B cell (primary cell): Measurements from ENCODE around the gene PNPT1. TPM values are rescaled to one million over a fixed set of nuclear protein-coding genes. Genes with fewer than 3 reads are reported as not detected.
"Not testable (repeated sequence)": the region's sequence is repeated elsewhere in the genome, so short reads cannot be mapped to it uniquely, and the experiment has no call there.

Experiments
- ATAC-seq: fragments of 200-7000 bp; cut with Tn5 transposase; one replicate; pipeline ENCODE4 v1.10.0; 2021; ENCODE audit warnings: low read depth, mild to moderate bottlenecking, moderate number of reproducible peaks, moderate library complexity
- CTCF ChIA-PET: fragments of 350-600 bp; sonication (Branson Sonifier 250); formaldehyde crosslinking; loops from one replicate; lab custom pipeline; 2021; ENCODE audit warnings: antibody characterized with exemption, inconsistent platforms; lab: Charles Lee
- POLR2A ChIA-PET: fragments of 350-600 bp; sonication (Branson Sonifier 250); formaldehyde crosslinking; loops from one replicate; lab custom pipeline; 2021; ENCODE audit warnings: antibody characterized with exemption; lab: Charles Lee
- DNase-seq: peaks from one replicate; pipeline ENCODE4 v3.0.0; 2013
- H2AFZ ChIP-seq: 2 replicates; pipeline ENCODE4 v1.6.1; 2012; ENCODE audit warnings: mild to moderate bottlenecking, low read depth, low read length; ENCODE audit not compliant: insufficient read depth, poor library complexity, severe bottlenecking
- H3K27ac ChIP-seq, 2 donors: 1 replicate in 1 of 2; 2 replicates in 1 of 2; pipeline ENCODE4 v1.5.1; 2012 to 2013; ENCODE audit warnings: low read length in 2 of 2, mild to moderate bottlenecking in 2 of 2, moderate library complexity in 1 of 2
- H3K27me3 ChIP-seq, 4 experiments: fragments of 200-600 bp in 1 of 4; sonication (generic) in 1 of 4; replicated peaks in 1 of 4; 1 replicate in 2 of 4; 2 replicates in 2 of 4; pipeline versions ENCODE4 v1.6.1 to v1.7.0; 2013 to 2016; ENCODE audit warnings: low read length in 3 of 4, mild to moderate bottlenecking in 2 of 4, mixed read lengths in 1 of 4, moderate library complexity in 1 of 4; ENCODE audit not compliant: insufficient read depth in 4 of 4, control insufficient read depth in 3 of 4; ENCODE audit errors: control extremely low read depth in 1 of 4
- H3K36me3 ChIP-seq, 2 experiments: replicated peaks in 1 of 2; 1 replicate in 1 of 2; 2 replicates in 1 of 2; pipeline versions ENCODE4 v1.6.1 to v1.7.1; 2013; ENCODE audit warnings: low read length in 1 of 2; ENCODE audit not compliant: insufficient read depth in 2 of 2, control insufficient read depth in 1 of 2; ENCODE audit errors: control extremely low read depth in 1 of 2, extremely low read depth in 1 of 2
- H3K4me1 ChIP-seq, 2 donors: fragments of 200-600 bp in 1 of 2; sonication (generic) in 1 of 2; 1 replicate in 1 of 2; 2 replicates in 1 of 2; pipeline versions ENCODE4 v1.5.1 to v1.6.1; 2013 to 2017; ENCODE audit warnings: low read length in 2 of 2; ENCODE audit not compliant: control insufficient read depth in 2 of 2, insufficient read depth in 2 of 2
- H3K4me2 ChIP-seq: replicated peaks from 2 replicates; pipeline ENCODE3; 2012; ENCODE audit warnings: mild to moderate bottlenecking, low read depth, low read length; ENCODE audit not compliant: poor library complexity, severe bottlenecking
- H3K4me3 ChIP-seq, 5 experiments: fragments of 200-600 bp in 1 of 5; sonication (generic) in 1 of 5; 1 replicate in 3 of 5; 2 replicates in 2 of 5; pipeline versions ENCODE4 v1.5.1 to v1.7.0; 2011 to 2016; ENCODE audit warnings: low read length in 4 of 5, mild to moderate bottlenecking in 4 of 5, low read depth in 2 of 5, control low read depth in 1 of 5, moderate library complexity in 1 of 5; ENCODE audit not compliant: insufficient read depth in 1 of 5; ENCODE audit errors: control extremely low read depth in 1 of 5, extremely low read depth in 1 of 5
- H3K79me2 ChIP-seq: fragments of 200-600 bp; sonication (generic); one replicate; pipeline ENCODE4 v1.6.0; 2016; ENCODE audit warnings: low read length; ENCODE audit not compliant: control insufficient read depth, insufficient read depth
- H3K9ac ChIP-seq: fragments of 200-600 bp; sonication (generic); 2 replicates; pipeline ENCODE4 v1.6.1; 2017; ENCODE audit warnings: mild to moderate bottlenecking, low read length, moderate library complexity
- H3K9me3 ChIP-seq, 3 donors: one replicate each; pipeline versions ENCODE4 v1.6.1 to v1.7.1; 2013; ENCODE audit warnings: low read length in 2 of 3; ENCODE audit not compliant: control insufficient read depth in 2 of 3, insufficient read depth in 1 of 3; ENCODE audit errors: control extremely low read depth in 1 of 3
- H4K20me1 ChIP-seq: 2 replicates; pipeline ENCODE4 v1.6.0; 2012; ENCODE audit warnings: mild to moderate bottlenecking, low read length; ENCODE audit not compliant: insufficient read depth, control insufficient read depth, poor library complexity, severe bottlenecking
- H3K27ac Mint-ChIP-seq: one replicate; pipeline ENCODE4 v1.8.0; 2021; ENCODE audit warnings: mixed read lengths
- H3K27me3 Mint-ChIP-seq: one replicate; pipeline ENCODE4 v1.8.0; 2021; ENCODE audit warnings: mixed read lengths
- H3K4me1 Mint-ChIP-seq: one replicate; pipeline ENCODE4 v1.8.0; 2021; ENCODE audit warnings: mixed read lengths
- H3K4me3 Mint-ChIP-seq: one replicate; pipeline ENCODE4 v1.8.0; 2021; ENCODE audit warnings: mixed read lengths
- H3K9me3 Mint-ChIP-seq: one replicate; pipeline ENCODE4 v1.8.0; 2022; ENCODE audit warnings: mixed read lengths; ENCODE audit not compliant: insufficient read depth
- CTCF ChIP-seq: fragments of 200-600 bp; IDR thresholded peaks from one replicate; pipeline ENCODE4 v1.8.0; 2022; ENCODE audit warnings: antibody characterized with exemption, mild to moderate bottlenecking
- EZH2 ChIP-seq: IDR thresholded peaks from 2 replicates; pipeline ENCODE4 v1.6.1; 2012; ENCODE audit warnings: borderline replicate concordance, low read depth, mild to moderate bottlenecking, moderate library complexity, low read length; ENCODE audit not compliant: insufficient read depth, poor library complexity, severe bottlenecking
- WGBS: methylation state at CpG from one replicate; pipeline ENCODE4 v1.1.5; 2013; ENCODE audit warnings: missing lambda C conversion rate; ENCODE audit not compliant: insufficient coverage; 5-methylcytosine and 5-hydroxymethylcytosine counted together
- intact Hi-C: fragments of 100-400 bp; cut with micrococcal nuclease; formaldehyde crosslinking; loops from one replicate; pipeline ENCODE4 v1.10.0; 2022
- polyA plus RNA-seq: library from polyadenylated mRNA; depleted of rRNA; stranded (reverse); fragments of >200 nt; gene quantifications from 2 replicates; pipeline ENCODE4 v1.2.3, GENCODE V29; 2012
- total RNA-seq, 2 donors: library from RNA; stranded (reverse); fragments of 120-200 nt in 1 of 2; gene quantifications; 1 replicate in 1 of 2; 2 replicates in 1 of 2; pipeline versions ENCODE4 v1.2.3 to v1.2.4, GENCODE V29; 2013 to 2022

Gene PNPT1
- total and polyA plus RNA-seq, 2 donors (not counting 1 experiment from before 2014, with no cell fraction given): 7.8 to 23.1 TPM

GRCh38 chr2:55601849-55602248 is 91.8 kb downstream of the PNPT1 start:
- Mint-ChIP-seq H3K27me3 (no peaks in the 10 kb centered on the region), H3K4me1 (peaks cover 23% of the 10 kb centered on the region), H3K4me3 (no peak overlapping the region), H3K27ac (no peak overlapping the region), H3K9me3 (no peaks in the 10 kb centered on the region)
- peaks cover 60% of the 10 kb centered on the region for H4K20me1 ChIP-seq
- POLR2A ChIA-PET: no interaction called here
- peaks cover 3 to 44% of the 10 kb centered on the region in 2 experiments for H3K36me3 ChIP-seq
- H3K9ac ChIP-seq: no peak overlapping the region
- TF ChIP-seq EZH2 (no peak), CTCF (no peak)
- H3K79me2 ChIP-seq: peaks cover 85% of the 10 kb centered on the region
- peaks cover 0 to 2% of the 10 kb centered on the region in 2 donors for H3K4me1 ChIP-seq
- H3K4me3 ChIP-seq: no peak overlapping the region
- intact Hi-C loops: no loop called here
- H3K9me3 ChIP-seq: no peaks in the 10 kb centered on the region
- no peaks in the 10 kb centered on the region for H3K27me3 ChIP-seq
- no peak overlapping the region for H3K27ac ChIP-seq
- ATAC-seq (no peak), DNase-seq (no peak)
- CTCF ChIA-PET: no interaction called here
- H2AFZ ChIP-seq: no peak overlapping the region
- no peak overlapping the region for H3K4me2 ChIP-seq

GRCh38 chr2:55598056-55598795 is 95.4 kb downstream of the PNPT1 start:
- Histone ChIP-seq H3K4me3 (no peak overlapping the region), H3K27ac (no peak overlapping the region), H3K4me1 (no peaks in the 10 kb centered on the region), H3K36me3 (peaks cover 7 to 58% of the 10 kb centered on the region in 2 experiments), H2AFZ (no peak overlapping the region), H3K9ac (no peak overlapping the region), H3K79me2 (peaks cover 83% of the 10 kb centered on the region), H4K20me1 (peaks cover 58% of the 10 kb centered on the region), H3K9me3 (no peaks in the 10 kb centered on the region), H3K27me3 (no peaks in the 10 kb centered on the region), H3K4me2 (no peak overlapping the region)
- DNase-seq (no peak), ATAC-seq (no peak)
- intact Hi-C loops: no loop called here
- Mint-ChIP-seq H3K27me3 (no peaks in the 10 kb centered on the region), H3K27ac (no peak overlapping the region), H3K4me1 (peaks cover 23% of the 10 kb centered on the region), H3K9me3 (no peaks in the 10 kb centered on the region), H3K4me3 (no peak overlapping the region)
- ChIA-PET CTCF (interaction anchor here (2.1 kb wide), 1 partner anchor 14 kb away, joined by 6 read pairs; no protein-coding TSS in a partner anchor), POLR2A (no interaction called here)
- no peak for TF ChIP-seq CTCF
- no peak for TF ChIP-seq EZH2
- WGBS: 100% methylated on average over 1 of the region's 11 CpGs

- H3K4me2 ChIP-seq, H3K27ac ChIP-seq, intact Hi-C loops, H3K27me3 ChIP-seq, H3K27me3 Mint-ChIP-seq, H3K9me3 Mint-ChIP-seq, H3K4me3 ChIP-seq, DNase-seq, POLR2A ChIA-PET, ATAC-seq, H3K27ac Mint-ChIP-seq, H3K9me3 ChIP-seq, H3K4me3 Mint-ChIP-seq, H2AFZ ChIP-seq, H3K9ac ChIP-seq, H3K4me1 ChIP-seq: not testable (repeated sequence)
- no CpG with 5 or more reads among the region's 6 CpGs for WGBS
- Histone ChIP-seq H4K20me1 (peaks cover 46% of the 10 kb centered on the region), H3K79me2 (peaks cover 80% of the 10 kb centered on the region), H3K36me3 (peaks cover 6 to 46% of the 10 kb centered on the region in 2 experiments)
- H3K4me1 Mint-ChIP-seq: peaks cover 15% of the 10 kb centered on the region
- CTCF ChIA-PET: interaction anchor here (2.1 kb wide), 1 partner anchor 15 kb away, joined by 6 read pairs; no protein-coding TSS in a partner anchor
Measured at GRCh38 chr2:55596795-55597194, 96.8 kb downstream of the PNPT1 start.
